Stimulated activated CD4-positive, alpha-beta T cell treated with anti-CD3 and anti-CD28 coated beads, Interleukin-12 subunit alpha, Interleukin-12 subunit beta, amount 100 ng/mL, for 4 hours (primary cell): ENCODE data around the gene FOXP2.
"Not testable (repeated sequence)": the region's sequence is repeated elsewhere in the genome, so short reads cannot be mapped to it uniquely, and the experiment has no call there.

Experiments used
- DNase-seq: peaks from one replicate; pipeline ENCODE4 v3.0.0-alpha.2; 2020

FOXP2 gene

GRCh38 chr7:114422507-114423501 lies 8.2 kb downstream of the FOXP2 start:
- DNase-seq, result no peak

- no peak for DNase-seq
Observed at GRCh38 chr7:114426382-114426781, 11.8 kb downstream of the FOXP2 start.

- no peak for DNase-seq
Observed at GRCh38 chr7:114426824-114427223, 12.2 kb downstream of the FOXP2 start.

- no peak for DNase-seq
Observed at GRCh38 chr7:114428211-114428610, 13.6 kb downstream of the FOXP2 start.

- no peak for DNase-seq
Observed at GRCh38 chr7:114431189-114431588, 16.6 kb downstream of the FOXP2 start.

GRCh38 chr7:114432061-114432460 lies 17.4 kb downstream of the FOXP2 start:
- DNase-seq, result no peak

GRCh38 chr7:114432703-114433102 lies 18.1 kb downstream of the FOXP2 start:
- no peak for DNase-seq

GRCh38 chr7:114439581-114439980 lies 25.0 kb downstream of the FOXP2 start:
- no peak for DNase-seq

- not testable (repeated sequence) for DNase-seq
Observed at GRCh38 chr7:114440927-114441326, 26.3 kb downstream of the FOXP2 start.

GRCh38 chr7:114444196-114444595 lies 29.6 kb downstream of the FOXP2 start:
- no peak for DNase-seq

GRCh38 chr7:114450431-114450830 lies 35.8 kb downstream of the FOXP2 start:
- DNase-seq, result no peak

- DNase-seq, result no peak
Observed at GRCh38 chr7:114459574-114459973, 45.0 kb downstream of the FOXP2 start.

- DNase-seq, result no peak
Observed at GRCh38 chr7:114460021-114460420, 45.4 kb downstream of the FOXP2 start.

- DNase-seq, result no peak
Observed at GRCh38 chr7:114466917-114467316, 52.3 kb downstream of the FOXP2 start.

- DNase-seq, result no peak
Observed at GRCh38 chr7:114468844-114469243, 54.2 kb downstream of the FOXP2 start.

- no peak for DNase-seq
Observed at GRCh38 chr7:114472896-114473512, 58.4 kb downstream of the FOXP2 start.

- DNase-seq, result no peak
Observed at GRCh38 chr7:114478384-114478783, 63.8 kb downstream of the FOXP2 start.

- no peak for DNase-seq
Observed at GRCh38 chr7:114481999-114482398, 67.4 kb downstream of the FOXP2 start.

- DNase-seq, result no peak
Observed at GRCh38 chr7:114484226-114484625, 69.6 kb downstream of the FOXP2 start.

GRCh38 chr7:114487174-114487573 lies 72.6 kb downstream of the FOXP2 start:
- no peak for DNase-seq

GRCh38 chr7:114488696-114489095 lies 74.1 kb downstream of the FOXP2 start:
- no peak for DNase-seq

- DNase-seq, result not testable (repeated sequence)
Observed at GRCh38 chr7:114497491-114497890, 82.9 kb downstream of the FOXP2 start.

GRCh38 chr7:114502454-114503254 lies 88.0 kb downstream of the FOXP2 start:
- DNase-seq, result no peak
